Left ventricle myocardium inferior (tissue), 1 donor: ENCODE results near the gene SLC39A11. TPM values are rescaled to one million over a fixed set of nuclear protein-coding genes. Genes with fewer than 3 reads are reported as not detected.

Experiments used
- DNase-seq: peaks from one replicate; pipeline ENCODE4 v3.0.0-alpha.2; 2020
- H3K27ac ChIP-seq: fragments of 200-600 bp; replicated peaks from 2 replicates; pipeline ENCODE4 v1.8.0; 2021
- H3K27me3 ChIP-seq: fragments of 200-600 bp; 2 replicates; pipeline ENCODE4 v1.8.0; 2021; ENCODE audit warnings: low read depth
- H3K36me3 ChIP-seq: fragments of 200-600 bp; 2 replicates; pipeline ENCODE4 v1.8.0; 2021
- H3K4me1 ChIP-seq: fragments of 200-600 bp; 2 replicates; pipeline ENCODE4 v1.8.0; 2021
- H3K4me3 ChIP-seq: fragments of 200-600 bp; 2 replicates; pipeline ENCODE4 v1.8.0; 2021; ENCODE audit warnings: mild to moderate bottlenecking, moderate library complexity
- H3K9me3 ChIP-seq: fragments of 200-600 bp; replicated peaks from 2 replicates; pipeline ENCODE4 v1.8.0; 2021
- intact Hi-C: fragments of 100-400 bp; cut with micrococcal nuclease; formaldehyde crosslinking; loops from one replicate; pipeline ENCODE4 v1.11.0; 2022
- total RNA-seq: library from RNA; stranded (reverse); fragmentation: NEBNext Ultra II Directional; extraction: Animal tissue kit (Norgen Biotek cat#: 25700); gene quantifications from one replicate; pipeline ENCODE4 v1.2.1, GENCODE V29; 2021
- TF ChIP-seq, protein P1 (sequence below): fragments of 200-600 bp; IDR thresholded peaks from 2 replicates; pipeline ENCODE4 v1.8.0; 2021; ENCODE audit warnings: antibody characterized with exemption, mild to moderate bottlenecking, borderline replicate concordance
- donor health status: DM: no; HTN: yes; CAD: no; lungs with severe emphysema.

SLC39A11 gene
- total RNA-seq, 1 donor from 2014 or later = 6.4 TPM

DNA sequence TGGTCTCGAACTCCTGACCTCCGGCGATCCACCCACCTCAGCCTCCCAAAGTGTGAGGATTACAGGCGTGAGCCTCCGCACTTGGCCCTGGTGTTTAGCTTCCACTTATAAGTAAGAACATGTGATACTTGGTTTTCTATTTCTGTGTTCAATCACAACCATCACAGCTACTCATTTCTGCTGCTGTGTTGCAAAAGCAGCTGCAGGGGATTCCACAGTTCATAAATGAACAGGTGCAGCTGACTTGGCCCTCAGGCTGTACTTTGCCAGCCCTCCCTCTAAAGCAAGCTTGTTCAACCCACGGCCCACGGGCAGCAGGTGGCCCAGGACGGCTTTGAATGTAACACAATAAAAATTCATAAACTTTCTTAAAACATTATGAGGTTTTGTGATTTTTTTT is 79.2 kb downstream of the SLC39A11 start:
- H3K36me3 ChIP-seq = no peaks in the 10 kb centered on the region
- no peak overlapping the region for H3K27ac ChIP-seq
- no peak overlapping the region for H3K4me3 ChIP-seq
- intact Hi-C loops = no loop called here
- DNase-seq = no peak
- H3K27me3 ChIP-seq = no peaks in the 10 kb centered on the region
- TF ChIP-seq, protein P1, sequence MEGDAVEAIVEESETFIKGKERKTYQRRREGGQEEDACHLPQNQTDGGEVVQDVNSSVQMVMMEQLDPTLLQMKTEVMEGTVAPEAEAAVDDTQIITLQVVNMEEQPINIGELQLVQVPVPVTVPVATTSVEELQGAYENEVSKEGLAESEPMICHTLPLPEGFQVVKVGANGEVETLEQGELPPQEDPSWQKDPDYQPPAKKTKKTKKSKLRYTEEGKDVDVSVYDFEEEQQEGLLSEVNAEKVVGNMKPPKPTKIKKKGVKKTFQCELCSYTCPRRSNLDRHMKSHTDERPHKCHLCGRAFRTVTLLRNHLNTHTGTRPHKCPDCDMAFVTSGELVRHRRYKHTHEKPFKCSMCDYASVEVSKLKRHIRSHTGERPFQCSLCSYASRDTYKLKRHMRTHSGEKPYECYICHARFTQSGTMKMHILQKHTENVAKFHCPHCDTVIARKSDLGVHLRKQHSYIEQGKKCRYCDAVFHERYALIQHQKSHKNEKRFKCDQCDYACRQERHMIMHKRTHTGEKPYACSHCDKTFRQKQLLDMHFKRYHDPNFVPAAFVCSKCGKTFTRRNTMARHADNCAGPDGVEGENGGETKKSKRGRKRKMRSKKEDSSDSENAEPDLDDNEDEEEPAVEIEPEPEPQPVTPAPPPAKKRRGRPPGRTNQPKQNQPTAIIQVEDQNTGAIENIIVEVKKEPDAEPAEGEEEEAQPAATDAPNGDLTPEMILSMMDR = no peak
- no peaks in the 10 kb centered on the region for H3K4me1 ChIP-seq
- peaks cover 10% of the 10 kb centered on the region for H3K9me3 ChIP-seq

DNA sequence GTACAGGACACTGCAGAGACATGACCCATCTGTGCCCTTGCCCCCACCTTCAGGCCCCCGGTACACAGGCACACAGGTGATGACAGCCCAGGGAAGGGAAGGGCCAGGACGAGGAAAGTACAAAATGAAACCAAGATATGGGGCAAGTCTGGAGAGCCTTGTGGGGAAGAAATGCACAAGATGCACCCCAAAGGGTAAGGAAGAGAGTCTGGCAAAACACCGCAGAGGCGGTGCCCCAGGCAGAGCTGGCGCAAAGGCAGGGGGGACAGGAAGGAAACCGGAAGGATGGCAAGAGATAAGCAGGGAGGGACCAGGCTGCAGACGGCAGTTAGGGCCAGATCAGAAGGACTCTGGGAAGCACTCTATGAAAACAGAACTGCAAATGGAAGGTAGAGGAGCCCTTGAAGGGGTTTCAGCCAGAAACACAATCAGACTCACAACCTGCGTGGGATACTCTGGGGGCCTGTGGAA is 81.4 kb downstream of the SLC39A11 start:
- intact Hi-C loops = no loop called here
- no peaks in the 10 kb centered on the region for H3K4me1 ChIP-seq
- no peak overlapping the region for H3K27ac ChIP-seq
- DNase-seq = no peak
- TF ChIP-seq, protein P1 = no peak
- no peaks in the 10 kb centered on the region for H3K36me3 ChIP-seq
- peak overlapping the region; percentile 23 for H3K4me3 ChIP-seq
- H3K27me3 ChIP-seq = no peaks in the 10 kb centered on the region
- no peaks in the 10 kb centered on the region for H3K9me3 ChIP-seq

DNA sequence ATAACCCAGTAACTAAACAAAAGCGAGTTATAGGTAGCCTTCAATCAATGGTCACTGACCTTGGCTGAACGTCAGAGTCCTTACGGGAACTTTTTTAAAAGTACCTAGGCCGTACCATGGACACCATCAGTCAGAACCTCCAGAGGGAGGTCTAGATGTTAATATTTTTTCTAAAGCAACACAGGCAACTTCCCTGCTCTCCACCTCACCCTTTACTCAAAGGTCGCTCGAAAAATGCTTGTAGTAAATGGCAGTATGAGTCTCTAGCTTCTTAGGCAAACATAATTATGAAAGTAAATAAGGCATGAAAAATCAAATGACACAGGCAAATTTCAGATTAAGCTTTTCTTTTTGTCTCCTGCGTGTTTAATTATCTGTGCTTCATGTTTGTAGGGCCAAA is 82.1 kb downstream of the SLC39A11 start:
- Histone ChIP-seq H3K36me3 (no peaks in the 10 kb centered on the region), H3K4me1 (no peaks in the 10 kb centered on the region), H3K4me3 (no peak overlapping the region), H3K27me3 (no peaks in the 10 kb centered on the region), H3K27ac (no peak overlapping the region), H3K9me3 (no peaks in the 10 kb centered on the region)
- TF ChIP-seq, protein P1 = no peak
- intact Hi-C loops = no loop called here
- DNase-seq = no peak

DNA sequence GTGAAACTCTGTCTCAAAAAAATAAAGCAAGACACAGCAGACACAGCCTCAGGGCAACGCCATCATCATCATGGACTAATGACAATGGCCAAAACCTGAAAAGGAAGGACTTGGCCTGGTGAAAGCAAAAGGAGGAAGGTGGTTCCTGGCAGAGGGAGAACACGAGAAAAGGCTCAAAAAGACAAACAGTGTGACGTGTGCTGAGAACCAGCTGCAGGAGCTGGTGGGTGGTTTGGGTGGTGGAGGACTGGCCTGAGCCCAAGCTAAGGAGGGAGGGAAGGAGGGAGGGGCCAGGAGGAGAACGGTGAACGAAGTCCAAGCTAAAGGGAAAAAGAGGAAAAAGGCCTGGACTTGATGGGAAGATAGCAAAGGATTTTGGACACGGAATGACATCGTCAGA is 85.1 kb downstream of the SLC39A11 start:
- intact Hi-C loops = no loop called here
- no peaks in the 10 kb centered on the region for H3K36me3 ChIP-seq
- H3K27me3 ChIP-seq = no peaks in the 10 kb centered on the region
- no peaks in the 10 kb centered on the region for H3K4me1 ChIP-seq
- H3K9me3 ChIP-seq = no peaks in the 10 kb centered on the region
- H3K27ac ChIP-seq = no peak overlapping the region
- H3K4me3 ChIP-seq = no peak overlapping the region
- no peak for DNase-seq
- TF ChIP-seq, protein P1 = no peak

DNA sequence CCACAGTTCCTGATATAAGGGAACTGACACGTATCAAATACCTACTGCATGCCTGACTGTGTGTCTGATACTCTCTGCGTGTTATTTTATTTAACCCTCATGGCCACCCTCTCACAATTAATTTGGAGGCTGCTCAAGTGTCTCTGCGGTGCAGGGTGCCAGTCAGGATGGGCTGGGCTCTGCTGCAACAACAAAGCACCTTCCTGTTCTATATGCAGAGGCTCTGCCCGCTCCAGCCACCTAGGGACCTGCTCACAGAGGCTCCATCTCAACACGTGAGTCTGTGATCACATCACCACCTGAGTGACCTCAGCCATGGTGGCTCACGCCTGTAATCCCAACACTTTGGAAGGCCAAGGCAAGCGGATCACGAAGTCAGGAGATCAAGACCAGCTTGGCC is 87.1 kb downstream of the SLC39A11 start:
- TF ChIP-seq, protein P1 = no peak
- Histone ChIP-seq H3K27me3 (no peaks in the 10 kb centered on the region), H3K27ac (no peak overlapping the region), H3K4me1 (no peaks in the 10 kb centered on the region), H3K36me3 (no peaks in the 10 kb centered on the region), H3K9me3 (no peaks in the 10 kb centered on the region), H3K4me3 (no peak overlapping the region)
- DNase-seq = no peak
- intact Hi-C loops = no loop called here

DNA sequence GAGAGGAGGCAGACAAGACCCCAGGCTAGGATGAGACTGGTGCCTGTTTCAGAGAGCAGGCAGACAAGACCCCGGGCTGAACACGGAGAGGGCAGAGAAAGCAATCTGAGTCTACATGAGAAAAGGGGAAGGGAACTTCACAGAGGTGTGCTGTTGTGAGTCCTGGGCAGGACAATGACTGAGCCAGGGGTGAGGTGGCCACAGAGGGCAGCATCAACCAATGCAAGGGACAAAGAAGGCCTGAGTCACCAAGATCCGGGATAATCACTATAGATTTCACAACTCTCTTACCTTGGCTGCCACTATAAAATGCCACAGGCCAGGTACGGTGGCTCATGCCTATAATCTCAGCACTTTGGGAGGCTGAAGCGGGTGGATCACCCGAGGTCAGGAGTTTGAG is 89.0 kb downstream of the SLC39A11 start:
- Histone ChIP-seq H3K4me1 (no peaks in the 10 kb centered on the region), H3K4me3 (no peak overlapping the region), H3K27me3 (no peaks in the 10 kb centered on the region), H3K9me3 (no peaks in the 10 kb centered on the region), H3K27ac (no peak overlapping the region), H3K36me3 (no peaks in the 10 kb centered on the region)
- no peak for DNase-seq
- intact Hi-C loops = no loop called here
- TF ChIP-seq, protein P1 = no peak
